B cell (primary cell): Measurements from ENCODE around the gene EXOC1. TPM values are rescaled to one million over a fixed set of nuclear protein-coding genes. Genes with fewer than 3 reads are reported as not detected.

Experiments used
- ATAC-seq: fragments of 200-7000 bp; cut with Tn5 transposase; one replicate; pipeline ENCODE4 v1.10.0; 2021; ENCODE audit warnings: low read depth, mild to moderate bottlenecking, moderate number of reproducible peaks, moderate library complexity
- CTCF ChIA-PET: fragments of 350-600 bp; sonication (Branson Sonifier 250); formaldehyde crosslinking; loops from one replicate; lab custom pipeline; 2021; ENCODE audit warnings: antibody characterized with exemption, inconsistent platforms; lab: Charles Lee
- POLR2A ChIA-PET: fragments of 350-600 bp; sonication (Branson Sonifier 250); formaldehyde crosslinking; loops from one replicate; lab custom pipeline; 2021; ENCODE audit warnings: antibody characterized with exemption; lab: Charles Lee
- DNase-seq: peaks from one replicate; pipeline ENCODE4 v3.0.0; 2013
- H2AFZ ChIP-seq: 2 replicates; pipeline ENCODE4 v1.6.1; 2012; ENCODE audit warnings: mild to moderate bottlenecking, low read depth, low read length; ENCODE audit not compliant: insufficient read depth, poor library complexity, severe bottlenecking
- H3K27ac ChIP-seq, 2 donors: 1 replicate in 1 of 2; 2 replicates in 1 of 2; pipeline ENCODE4 v1.5.1; 2012 to 2013; ENCODE audit warnings: low read length in 2 of 2, mild to moderate bottlenecking in 2 of 2, moderate library complexity in 1 of 2
- H3K27me3 ChIP-seq, 4 experiments: fragments of 200-600 bp in 1 of 4; sonication (generic) in 1 of 4; replicated peaks in 1 of 4; 1 replicate in 2 of 4; 2 replicates in 2 of 4; pipeline versions ENCODE4 v1.6.1 to v1.7.0; 2013 to 2016; ENCODE audit warnings: low read length in 3 of 4, mild to moderate bottlenecking in 2 of 4, mixed read lengths in 1 of 4, moderate library complexity in 1 of 4; ENCODE audit not compliant: insufficient read depth in 4 of 4, control insufficient read depth in 3 of 4; ENCODE audit errors: control extremely low read depth in 1 of 4
- H3K36me3 ChIP-seq, 2 experiments: replicated peaks in 1 of 2; 1 replicate in 1 of 2; 2 replicates in 1 of 2; pipeline versions ENCODE4 v1.6.1 to v1.7.1; 2013; ENCODE audit warnings: low read length in 1 of 2; ENCODE audit not compliant: insufficient read depth in 2 of 2, control insufficient read depth in 1 of 2; ENCODE audit errors: control extremely low read depth in 1 of 2, extremely low read depth in 1 of 2
- H3K4me1 ChIP-seq, 2 donors: fragments of 200-600 bp in 1 of 2; sonication (generic) in 1 of 2; 1 replicate in 1 of 2; 2 replicates in 1 of 2; pipeline versions ENCODE4 v1.5.1 to v1.6.1; 2013 to 2017; ENCODE audit warnings: low read length in 2 of 2; ENCODE audit not compliant: control insufficient read depth in 2 of 2, insufficient read depth in 2 of 2
- H3K4me2 ChIP-seq: replicated peaks from 2 replicates; pipeline ENCODE3; 2012; ENCODE audit warnings: mild to moderate bottlenecking, low read depth, low read length; ENCODE audit not compliant: poor library complexity, severe bottlenecking
- H3K4me3 ChIP-seq, 5 experiments: fragments of 200-600 bp in 1 of 5; sonication (generic) in 1 of 5; 1 replicate in 3 of 5; 2 replicates in 2 of 5; pipeline versions ENCODE4 v1.5.1 to v1.7.0; 2011 to 2016; ENCODE audit warnings: low read length in 4 of 5, mild to moderate bottlenecking in 4 of 5, low read depth in 2 of 5, control low read depth in 1 of 5, moderate library complexity in 1 of 5; ENCODE audit not compliant: insufficient read depth in 1 of 5; ENCODE audit errors: control extremely low read depth in 1 of 5, extremely low read depth in 1 of 5
- H3K79me2 ChIP-seq: fragments of 200-600 bp; sonication (generic); one replicate; pipeline ENCODE4 v1.6.0; 2016; ENCODE audit warnings: low read length; ENCODE audit not compliant: control insufficient read depth, insufficient read depth
- H3K9ac ChIP-seq: fragments of 200-600 bp; sonication (generic); 2 replicates; pipeline ENCODE4 v1.6.1; 2017; ENCODE audit warnings: mild to moderate bottlenecking, low read length, moderate library complexity
- H3K9me3 ChIP-seq, 3 donors: one replicate each; pipeline versions ENCODE4 v1.6.1 to v1.7.1; 2013; ENCODE audit warnings: low read length in 2 of 3; ENCODE audit not compliant: control insufficient read depth in 2 of 3, insufficient read depth in 1 of 3; ENCODE audit errors: control extremely low read depth in 1 of 3
- H4K20me1 ChIP-seq: 2 replicates; pipeline ENCODE4 v1.6.0; 2012; ENCODE audit warnings: mild to moderate bottlenecking, low read length; ENCODE audit not compliant: insufficient read depth, control insufficient read depth, poor library complexity, severe bottlenecking
- H3K27ac Mint-ChIP-seq: one replicate; pipeline ENCODE4 v1.8.0; 2021; ENCODE audit warnings: mixed read lengths
- H3K27me3 Mint-ChIP-seq: one replicate; pipeline ENCODE4 v1.8.0; 2021; ENCODE audit warnings: mixed read lengths
- H3K4me1 Mint-ChIP-seq: one replicate; pipeline ENCODE4 v1.8.0; 2021; ENCODE audit warnings: mixed read lengths
- H3K4me3 Mint-ChIP-seq: one replicate; pipeline ENCODE4 v1.8.0; 2021; ENCODE audit warnings: mixed read lengths
- H3K9me3 Mint-ChIP-seq: one replicate; pipeline ENCODE4 v1.8.0; 2022; ENCODE audit warnings: mixed read lengths; ENCODE audit not compliant: insufficient read depth
- EZH2 ChIP-seq: IDR thresholded peaks from 2 replicates; pipeline ENCODE4 v1.6.1; 2012; ENCODE audit warnings: borderline replicate concordance, low read depth, mild to moderate bottlenecking, moderate library complexity, low read length; ENCODE audit not compliant: insufficient read depth, poor library complexity, severe bottlenecking
- WGBS: methylation state at CpG from one replicate; pipeline ENCODE4 v1.1.5; 2013; ENCODE audit warnings: missing lambda C conversion rate; ENCODE audit not compliant: insufficient coverage; 5-methylcytosine and 5-hydroxymethylcytosine counted together
- intact Hi-C: fragments of 100-400 bp; cut with micrococcal nuclease; formaldehyde crosslinking; loops from one replicate; pipeline ENCODE4 v1.10.0; 2022
- polyA plus RNA-seq: library from polyadenylated mRNA; depleted of rRNA; stranded (reverse); fragments of >200 nt; gene quantifications from 2 replicates; pipeline ENCODE4 v1.2.3, GENCODE V29; 2012
- total RNA-seq, 2 donors: library from RNA; stranded (reverse); fragments of 120-200 nt in 1 of 2; gene quantifications; 1 replicate in 1 of 2; 2 replicates in 1 of 2; pipeline versions ENCODE4 v1.2.3 to v1.2.4, GENCODE V29; 2013 to 2022
- TF ChIP-seq, protein P1 (sequence below): fragments of 200-600 bp; IDR thresholded peaks from one replicate; pipeline ENCODE4 v1.8.0; 2022; ENCODE audit warnings: antibody characterized with exemption, mild to moderate bottlenecking

Gene EXOC1
- total and polyA plus RNA-seq, 2 donors (not counting 1 experiment from before 2014, with no cell fraction given): 10.0 to 42.5 TPM

DNA sequence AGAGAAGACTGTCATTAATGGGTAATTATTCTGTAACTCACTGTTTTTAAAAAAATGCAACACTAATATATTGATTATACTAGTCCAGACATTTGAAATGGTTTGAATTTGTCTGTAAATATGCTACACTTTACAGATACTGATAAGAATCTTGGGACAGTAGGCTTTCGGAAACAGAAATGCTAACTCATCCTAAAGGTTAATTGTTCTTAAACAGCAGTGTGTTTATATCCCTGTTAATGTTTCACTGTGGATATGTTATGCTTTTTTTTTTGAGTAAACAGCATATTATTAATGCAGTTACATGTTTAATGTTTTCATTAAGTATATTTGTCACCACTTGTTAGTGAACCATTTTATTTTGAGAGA lies 31.4 kb downstream of the EXOC1 start:
- ChIA-PET CTCF (no interaction called here), POLR2A (no interaction called here)
- WGBS: no CpG with 5 or more reads among the region's 1 CpG
- Histone ChIP-seq H3K4me1 (no peaks in the 10 kb centered on the region), H3K9ac (no peak overlapping the region), H3K36me3 (peaks cover 3 to 27% of the 10 kb centered on the region in 2 experiments), H3K27me3 (no peaks in the 10 kb centered on the region), H3K4me2 (no peak overlapping the region), H2AFZ (no peak overlapping the region), H3K9me3 (no peaks in the 10 kb centered on the region), H3K27ac (no peak overlapping the region), H3K79me2 (no peaks in the 10 kb centered on the region), H4K20me1 (no peaks in the 10 kb centered on the region), H3K4me3 (no peak overlapping the region)
- H3K4me1 Mint-ChIP-seq: no peaks in the 10 kb centered on the region
- intact Hi-C loops: no loop called here
- no peak for TF ChIP-seq EZH2
- TF ChIP-seq, protein P1, sequence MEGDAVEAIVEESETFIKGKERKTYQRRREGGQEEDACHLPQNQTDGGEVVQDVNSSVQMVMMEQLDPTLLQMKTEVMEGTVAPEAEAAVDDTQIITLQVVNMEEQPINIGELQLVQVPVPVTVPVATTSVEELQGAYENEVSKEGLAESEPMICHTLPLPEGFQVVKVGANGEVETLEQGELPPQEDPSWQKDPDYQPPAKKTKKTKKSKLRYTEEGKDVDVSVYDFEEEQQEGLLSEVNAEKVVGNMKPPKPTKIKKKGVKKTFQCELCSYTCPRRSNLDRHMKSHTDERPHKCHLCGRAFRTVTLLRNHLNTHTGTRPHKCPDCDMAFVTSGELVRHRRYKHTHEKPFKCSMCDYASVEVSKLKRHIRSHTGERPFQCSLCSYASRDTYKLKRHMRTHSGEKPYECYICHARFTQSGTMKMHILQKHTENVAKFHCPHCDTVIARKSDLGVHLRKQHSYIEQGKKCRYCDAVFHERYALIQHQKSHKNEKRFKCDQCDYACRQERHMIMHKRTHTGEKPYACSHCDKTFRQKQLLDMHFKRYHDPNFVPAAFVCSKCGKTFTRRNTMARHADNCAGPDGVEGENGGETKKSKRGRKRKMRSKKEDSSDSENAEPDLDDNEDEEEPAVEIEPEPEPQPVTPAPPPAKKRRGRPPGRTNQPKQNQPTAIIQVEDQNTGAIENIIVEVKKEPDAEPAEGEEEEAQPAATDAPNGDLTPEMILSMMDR: no peak
- DNase-seq (no peak), ATAC-seq (no peak)
- H3K27ac Mint-ChIP-seq: no peak overlapping the region
- no peaks in the 10 kb centered on the region for H3K27me3 Mint-ChIP-seq
- H3K4me3 Mint-ChIP-seq: no peak overlapping the region
- H3K9me3 Mint-ChIP-seq: no peaks in the 10 kb centered on the region

DNA sequence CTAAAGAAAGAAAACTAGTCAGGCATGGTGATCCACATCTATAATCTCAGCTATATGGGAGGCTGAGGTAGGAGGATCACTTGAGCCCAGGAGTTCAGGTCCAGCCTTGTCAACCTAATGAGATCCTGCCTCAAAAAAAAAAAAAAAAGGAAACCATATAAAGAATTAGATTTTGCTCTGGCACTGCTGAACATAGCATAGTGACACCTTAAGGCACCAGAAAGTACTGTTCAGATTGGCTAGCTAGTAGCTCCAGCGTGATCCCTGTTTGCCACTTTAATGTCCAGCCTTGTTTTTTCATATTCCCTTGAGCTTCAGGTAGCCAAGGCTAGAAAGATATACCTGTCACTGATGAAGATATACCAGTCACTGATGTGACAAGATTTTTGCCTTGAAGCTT lies 34.1 kb downstream of the EXOC1 start:
- ATAC-seq: no peak
- Histone ChIP-seq H2AFZ (no peak overlapping the region), H3K36me3 (peaks cover 9 to 12% of the 10 kb centered on the region in 2 experiments), H3K27me3 (no peaks in the 10 kb centered on the region), H3K9me3 (no peaks in the 10 kb centered on the region), H3K27ac (no peak overlapping the region), H3K4me2 (no peak overlapping the region), H3K79me2 (no peaks in the 10 kb centered on the region), H4K20me1 (no peaks in the 10 kb centered on the region), H3K4me1 (peaks cover 0 to 8% of the 10 kb centered on the region in 2 donors), H3K9ac (no peak overlapping the region), H3K4me3 (no peak overlapping the region)
- CTCF ChIA-PET: interaction anchor here (0.7 to 2.7 kb wide), 3 partner anchors 10 to 393 kb away, joined by 3 to 12 read pairs (median 3); no protein-coding TSS in a partner anchor
- intact Hi-C loops: no loop called here
- no peak for DNase-seq
- no peaks in the 10 kb centered on the region for H3K9me3 Mint-ChIP-seq
- H3K4me1 Mint-ChIP-seq: peaks cover 13% of the 10 kb centered on the region
- H3K27me3 Mint-ChIP-seq: no peaks in the 10 kb centered on the region
- 100% methylated on average over 1 of the region's 1 CpG for WGBS
- H3K4me3 Mint-ChIP-seq: no peak overlapping the region
- POLR2A ChIA-PET: no interaction called here
- H3K27ac Mint-ChIP-seq: no peak overlapping the region
- TF ChIP-seq, protein P1: no peak
- TF ChIP-seq EZH2: no peak
